ENCODE results near the gene PILRB.

DNA sequence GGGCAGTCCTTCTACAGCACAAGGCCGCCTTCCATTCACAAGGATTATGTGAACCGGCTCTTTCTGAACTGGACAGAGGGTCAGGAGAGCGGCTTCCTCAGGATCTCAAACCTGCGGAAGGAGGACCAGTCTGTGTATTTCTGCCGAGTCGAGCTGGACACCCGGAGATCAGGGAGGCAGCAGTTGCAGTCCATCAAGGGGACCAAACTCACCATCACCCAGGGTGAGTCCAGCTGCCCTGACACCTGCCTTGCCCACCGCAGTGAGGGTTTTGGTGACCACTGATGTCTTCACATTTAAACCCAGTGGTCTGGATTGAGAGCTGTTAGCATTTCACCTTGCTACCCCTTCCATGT, 918 bp downstream of the PILRB start:
- TF ChIP-seq POLR2A (IDR thresholded peaks at IDR 0.05; ENCODE audit: low read length) (no peak), GATA1 (IDR thresholded peaks at IDR 0.05; ENCODE audit: low read depth, low read length) (no peak)

Data from erythroblast (primary cell).